NCI-H446 treated with DMSO at 0.1 percent for 48 hours (cell line): Measurements from ENCODE around the gene TNIP2.
"Not testable (repeated sequence)": the region's sequence is repeated elsewhere in the genome, so short reads cannot be mapped to it uniquely, and the experiment has no call there.

ENCODE experiments used
- DNase-seq: peaks from one replicate; lab custom pipeline; 2025; lab: John Stamatoyannopoulos, UW

Gene TNIP2

GRCh38 chr4:2793586-2794485 lies 37.7 kb upstream of the TNIP2 start:
- no peak for DNase-seq

GRCh38 chr4:2792711-2793585 lies 36.8 kb upstream of the TNIP2 start, which contains the start of gene SH3BP2:
TSS of gene SH3BP2 (plus strand) at chr4:2793085. CDS start at chr4:2820618, 27,533 bp downstream.
- no peak for DNase-seq

GRCh38 chr4:2792396-2792710 lies 36.2 kb upstream of the TNIP2 start:
- no peak for DNase-seq

- no peak for DNase-seq
Observed at GRCh38 chr4:2791518-2792395, 35.6 kb upstream of the TNIP2 start.

GRCh38 chr4:2790583-2791517 lies 34.7 kb upstream of the TNIP2 start:
- DNase-seq, result no peak

GRCh38 chr4:2789793-2790582 lies 33.9 kb upstream of the TNIP2 start:
- DNase-seq, result no peak

GRCh38 chr4:2789351-2789750 lies 33.2 kb upstream of the TNIP2 start:
- no peak for DNase-seq

GRCh38 chr4:2788532-2789103 lies 32.5 kb upstream of the TNIP2 start:
- DNase-seq, result no peak

GRCh38 chr4:2788101-2788500 lies 32.0 kb upstream of the TNIP2 start:
- no peak for DNase-seq

- no peak for DNase-seq
Observed at GRCh38 chr4:2787230-2788100, 31.3 kb upstream of the TNIP2 start.

- no peak for DNase-seq
Observed at GRCh38 chr4:2786794-2787229, 30.7 kb upstream of the TNIP2 start.

- DNase-seq, result no peak
Observed at GRCh38 chr4:2786152-2786671, 30.1 kb upstream of the TNIP2 start.

- no peak for DNase-seq
Observed at GRCh38 chr4:2785613-2786012, 29.5 kb upstream of the TNIP2 start.

- DNase-seq, result no peak
Observed at GRCh38 chr4:2783790-2784189, 27.7 kb upstream of the TNIP2 start.

GRCh38 chr4:2781911-2782310 lies 25.8 kb upstream of the TNIP2 start:
- DNase-seq, result no peak

GRCh38 chr4:2780643-2781042 lies 24.5 kb upstream of the TNIP2 start:
- not testable (repeated sequence) for DNase-seq

- DNase-seq, result no peak
Observed at GRCh38 chr4:2771264-2771663, 15.1 kb upstream of the TNIP2 start.

GRCh38 chr4:2768921-2769336 lies 12.8 kb upstream of the TNIP2 start:
- no peak for DNase-seq
